GM19395 (cell line): ENCODE data around the gene TMBIM1.
"Not testable (repeated sequence)": the region's sequence is repeated elsewhere in the genome, so short reads cannot be mapped to it uniquely, and the experiment has no call there.

Experiments
- ATAC-seq: cut with Tn5 transposase; IDR thresholded peaks from one replicate; pipeline ENCODE4 v1.9.1; 2021; ENCODE audit warnings: mild to moderate bottlenecking, moderate library complexity; ENCODE audit not compliant: unreplicated experiment

Gene TMBIM1

DNA sequence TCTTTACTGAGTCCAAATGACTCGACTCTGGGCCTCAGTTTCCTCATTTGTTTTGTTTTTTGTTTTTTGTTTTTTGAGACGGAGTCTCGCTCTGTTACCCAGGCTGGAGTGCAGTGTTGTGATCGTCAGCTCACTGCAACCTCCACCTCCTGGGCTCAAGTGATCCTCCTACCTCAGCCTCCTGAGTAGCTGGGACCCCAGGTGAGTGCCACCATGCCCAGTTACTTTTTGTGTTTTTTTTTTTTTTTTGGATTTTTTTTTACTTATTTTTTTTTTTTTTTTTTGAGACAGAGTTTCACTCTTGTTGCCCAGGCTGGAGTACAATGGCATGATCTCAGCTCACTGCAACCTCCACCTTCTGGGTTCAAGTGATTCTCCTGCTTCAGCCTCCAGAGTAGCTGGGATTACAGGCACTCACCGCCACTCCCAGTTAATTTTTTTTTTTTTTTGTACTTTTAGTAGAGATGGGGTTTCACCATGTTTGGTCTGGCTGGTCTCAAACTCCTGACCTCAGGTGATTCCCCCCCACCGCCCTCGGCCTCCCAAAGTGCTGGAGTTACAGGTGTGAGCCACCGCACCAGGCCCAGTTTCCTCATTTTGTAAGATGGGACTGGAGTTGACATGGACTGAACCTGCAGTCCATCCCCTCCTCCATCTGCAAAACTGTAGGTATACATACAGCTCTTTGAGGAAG lies 18.9 kb downstream of the TMBIM1 start:
- not testable (repeated sequence) for ATAC-seq

- ATAC-seq: no peak
Measured at GRCh38 chr2:218272531-218273212, 19.6 kb downstream of the TMBIM1 start.

DNA sequence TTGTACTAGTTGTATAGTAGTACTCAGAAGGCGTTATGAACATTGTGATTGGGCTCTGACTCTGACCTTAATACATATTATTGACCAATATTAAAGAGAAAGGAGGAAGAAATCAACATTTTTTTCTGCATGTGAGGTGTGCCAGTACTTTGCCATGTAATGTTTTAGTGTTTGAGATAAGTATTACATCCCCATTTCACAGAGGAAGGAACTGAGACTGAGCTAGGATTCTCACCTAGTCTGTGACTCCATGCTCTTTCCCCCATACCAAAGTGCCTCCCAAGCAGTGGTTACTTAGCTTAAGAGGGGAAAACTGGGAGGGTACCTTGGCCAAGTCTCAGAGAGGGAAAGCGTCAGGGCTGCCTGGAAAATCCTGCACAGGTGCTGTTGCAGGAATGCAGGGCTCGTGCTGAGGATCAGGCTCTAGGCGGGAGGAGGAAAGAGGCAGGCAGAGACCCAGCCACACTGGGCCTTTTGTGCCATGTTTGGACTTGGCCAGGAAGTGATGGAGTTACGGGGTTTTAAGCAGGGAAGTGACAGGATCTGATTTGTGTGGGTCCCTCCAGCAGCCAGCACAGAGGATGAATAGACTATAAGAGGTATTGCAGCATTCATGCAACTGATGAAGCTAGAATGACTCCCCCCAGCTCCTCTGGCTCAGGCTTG lies 20.3 kb downstream of the TMBIM1 start:
- ATAC-seq: no peak

GRCh38 chr2:218271487-218271797 lies 20.9 kb downstream of the TMBIM1 start:
- no peak for ATAC-seq

DNA sequence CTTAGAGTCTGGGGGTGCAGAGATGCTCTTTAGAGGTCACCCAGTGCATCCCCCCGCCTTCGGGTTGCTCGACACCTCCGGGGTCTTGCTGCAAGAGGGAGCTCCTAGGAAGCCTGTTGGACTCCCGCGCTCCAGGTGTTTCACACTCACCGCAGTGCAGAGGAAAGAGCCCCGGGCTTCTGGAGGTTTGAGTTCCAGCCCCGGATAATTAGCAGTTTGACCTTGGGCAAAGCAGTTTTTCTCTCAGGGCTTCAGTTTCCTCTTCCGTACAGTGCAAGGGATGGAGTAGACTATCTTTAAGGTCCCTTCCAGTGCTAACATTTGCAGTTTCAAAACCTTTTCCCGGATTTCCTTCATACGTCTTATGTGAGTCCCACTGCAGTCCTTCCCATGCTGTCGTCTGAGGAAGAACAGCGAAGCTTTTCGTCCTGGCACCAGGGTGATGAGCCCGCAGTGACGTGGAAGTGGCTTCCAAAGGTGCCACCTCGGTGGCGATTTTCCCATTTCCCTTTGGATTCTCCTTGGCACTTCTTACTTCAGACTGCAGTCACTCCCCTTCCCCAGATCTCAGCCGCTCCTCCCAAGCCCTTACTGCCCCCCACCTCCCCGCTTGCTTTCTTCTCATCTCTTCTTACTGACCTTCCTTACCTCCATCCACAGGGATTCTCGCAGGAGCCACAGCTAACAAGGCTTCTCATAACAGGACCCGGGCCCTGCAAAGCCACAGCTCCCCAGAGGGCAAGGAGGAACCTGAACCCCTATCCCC lies 21.4 kb downstream of the TMBIM1 start:
- ATAC-seq: no peak

DNA sequence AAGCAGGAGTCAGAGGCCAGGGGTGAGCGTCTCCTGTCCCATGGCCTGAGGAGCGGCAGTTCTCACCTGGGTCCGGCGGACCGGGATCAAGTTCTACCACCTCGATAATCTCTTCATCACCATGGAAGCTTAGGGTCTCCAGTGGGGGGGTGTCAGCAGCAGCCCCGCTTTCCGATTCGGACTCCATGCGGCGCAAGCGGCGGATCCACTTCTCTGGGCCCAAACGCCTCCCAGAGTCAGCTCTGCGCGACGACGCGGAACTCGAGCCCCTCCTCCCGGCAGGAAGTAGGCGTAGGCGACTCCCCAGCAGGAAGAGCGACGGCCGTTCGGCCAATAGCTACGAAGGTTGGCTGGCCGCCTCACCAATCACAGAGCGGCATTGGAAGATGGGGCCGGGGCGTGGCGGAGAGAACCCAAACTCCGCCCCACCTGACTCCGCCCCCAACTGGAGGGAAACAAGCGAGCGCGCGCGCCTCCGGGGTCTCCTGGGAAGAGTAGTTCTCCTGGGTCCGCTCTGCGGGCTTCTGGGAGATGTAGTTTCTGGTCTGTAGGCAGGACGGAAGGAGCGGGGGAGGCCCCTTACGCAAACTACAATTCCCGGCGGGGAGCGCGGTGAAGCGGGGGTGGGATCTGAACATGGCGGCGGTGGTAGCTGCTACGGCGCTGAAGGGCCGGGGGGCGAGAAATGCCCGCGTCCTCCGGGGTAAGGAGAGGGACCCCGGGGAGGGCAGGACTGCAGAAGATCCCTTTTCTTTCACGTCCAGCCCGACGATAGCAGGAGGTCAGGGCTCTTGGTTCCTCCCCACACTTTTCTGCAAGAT lies 22.2 kb downstream of the TMBIM1 start, which contains the start of the genes AAMP and PNKD:
TSS of gene AAMP (minus strand) at position 238 of the 821 bp plus-strand sequence. CDS start at position 187, 51 bp downstream.
TSS of gene PNKD (plus strand) at position 620 of the 821 bp plus-strand sequence. CDS start at position 637, 17 bp downstream.
- ATAC-seq: peak; percentile 93

DNA sequence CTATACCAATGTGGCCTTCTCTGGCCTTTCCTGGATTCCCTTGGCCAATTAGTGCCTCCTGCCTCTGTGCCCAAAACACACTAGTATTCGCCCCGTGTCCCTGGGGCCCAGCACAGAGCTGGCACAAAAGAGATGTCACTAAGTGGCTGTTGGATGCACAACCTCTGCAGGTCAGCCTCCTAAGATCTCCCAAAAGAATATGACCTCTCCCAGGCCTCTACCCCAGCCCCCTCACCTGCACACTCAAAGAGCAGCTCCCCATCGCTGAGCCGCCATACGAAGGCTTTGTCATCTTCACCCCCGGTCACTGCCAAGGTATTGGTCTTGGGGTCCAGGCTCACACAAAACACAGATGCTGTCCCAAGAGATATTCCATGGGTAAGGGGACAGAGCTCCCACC lies 25.0 kb downstream of the TMBIM1 start:
- no peak for ATAC-seq

DNA sequence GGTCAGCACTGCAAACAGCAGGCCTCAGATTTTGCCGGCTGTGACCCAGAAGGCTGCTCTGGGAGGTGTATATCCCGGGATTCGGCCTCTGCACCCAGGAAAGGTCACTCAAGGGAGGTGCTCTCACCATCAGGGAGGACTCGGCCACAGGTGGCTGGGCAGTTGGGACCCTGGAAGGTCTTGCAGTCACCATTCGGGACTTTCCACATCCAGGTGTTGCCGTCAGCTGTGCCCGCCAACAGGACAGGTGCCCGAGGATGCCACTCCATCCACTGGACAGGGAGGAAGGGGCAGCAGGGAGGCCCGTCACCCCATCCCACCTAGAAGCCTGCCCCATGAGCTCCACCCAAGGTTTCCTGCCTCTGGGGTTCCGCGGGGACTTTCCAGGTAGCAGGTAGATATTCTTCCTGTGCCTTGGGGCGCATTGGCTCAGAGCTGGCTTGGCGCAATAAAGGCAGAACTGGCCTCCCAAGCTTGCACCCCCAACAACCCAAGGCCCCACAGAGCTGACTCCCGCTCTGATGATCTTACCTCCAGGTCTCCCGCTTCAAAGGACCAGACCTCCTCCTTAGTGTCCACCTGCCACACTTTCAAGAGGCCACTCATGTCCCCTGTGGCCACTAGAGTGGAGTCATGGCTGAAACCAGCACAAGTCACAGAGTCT lies 25.9 kb downstream of the TMBIM1 start:
- no peak for ATAC-seq

- no peak for ATAC-seq
Measured at GRCh38 chr2:218265626-218266025, 26.7 kb downstream of the TMBIM1 start.

DNA sequence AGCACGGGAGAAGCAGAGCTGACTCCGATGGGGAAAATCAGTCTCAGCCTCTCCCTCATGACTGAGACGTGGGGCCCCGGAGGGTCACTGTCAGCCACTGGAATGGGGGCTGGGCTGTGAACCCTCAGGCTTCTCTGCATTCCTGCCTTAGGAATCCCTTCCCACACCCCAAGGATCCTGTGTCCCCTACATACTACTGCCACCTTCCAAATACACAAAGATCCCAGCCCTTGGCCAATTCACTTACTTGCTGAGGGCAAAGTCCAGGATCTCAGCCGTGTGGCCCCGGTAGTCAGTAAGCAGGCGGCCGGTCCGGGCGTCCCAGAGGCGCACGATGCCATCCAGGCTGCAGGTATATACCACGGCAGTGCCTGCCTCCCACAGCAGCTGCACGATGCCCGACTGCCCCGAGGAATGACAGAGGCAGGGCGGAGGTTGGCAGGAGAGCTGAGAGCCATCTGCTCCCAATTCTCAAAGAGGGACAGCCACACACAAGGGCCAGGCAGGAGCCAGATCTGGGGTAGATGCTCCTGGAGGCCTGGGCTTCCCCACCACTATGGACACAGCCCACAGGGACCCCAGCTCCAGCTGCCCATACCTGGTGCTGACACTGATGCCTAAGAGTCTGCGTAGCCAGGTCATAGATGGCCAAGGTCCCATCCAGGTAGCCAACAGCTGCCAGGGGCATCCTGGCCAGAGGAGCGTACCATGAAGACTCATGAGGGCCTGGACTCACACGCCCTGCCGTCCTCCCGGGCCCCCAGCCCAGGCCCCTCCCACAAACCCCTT lies 27.3 kb downstream of the TMBIM1 start:
- no peak for ATAC-seq

DNA sequence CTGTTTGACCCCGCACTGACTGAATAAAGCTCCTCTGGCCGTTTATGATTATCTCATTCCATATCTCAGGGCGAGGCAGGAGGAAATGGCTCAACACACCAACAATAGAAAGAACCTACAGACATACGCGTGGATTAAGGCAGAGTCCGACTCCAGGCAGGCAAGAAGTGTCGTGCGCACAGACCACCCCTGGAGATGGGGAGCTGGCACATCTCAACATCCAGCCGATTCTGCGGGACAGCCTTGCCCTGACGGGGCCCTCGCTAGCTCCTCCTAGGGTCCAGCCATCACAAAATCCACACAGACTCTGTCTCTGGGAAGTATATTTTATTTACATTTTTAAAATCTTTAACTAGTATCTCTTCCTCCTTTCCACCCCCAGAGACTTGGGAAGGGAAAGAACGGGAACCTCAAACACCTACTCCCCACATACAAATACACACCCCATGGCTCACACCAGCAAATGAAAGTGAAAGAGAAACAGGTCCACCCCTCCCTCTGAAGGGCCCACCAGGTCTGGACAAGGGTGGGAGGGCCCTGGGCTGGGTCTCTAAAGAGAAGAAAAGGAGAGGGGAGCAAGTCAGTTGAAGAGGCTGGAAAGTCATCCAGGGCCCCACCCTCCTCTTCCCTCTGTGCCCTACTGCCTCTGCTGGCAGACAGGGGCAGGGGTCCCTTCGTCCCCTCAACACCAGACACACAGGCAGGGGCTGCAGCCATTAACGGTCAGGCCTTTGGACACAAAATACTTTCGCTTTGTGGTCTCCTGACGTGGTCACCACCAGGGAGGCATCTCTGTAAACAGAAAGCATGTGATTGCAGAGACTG lies 28.3 kb downstream of the TMBIM1 start:
- no peak for ATAC-seq

GRCh38 chr2:218262631-218263586 lies 29.4 kb downstream of the TMBIM1 start:
- ATAC-seq: no peak

GRCh38 chr2:218262237-218262600 lies 30.1 kb downstream of the TMBIM1 start:
- ATAC-seq: no peak

GRCh38 chr2:218261423-218262236 lies 30.7 kb downstream of the TMBIM1 start:
- ATAC-seq: no peak

GRCh38 chr2:218260742-218261422 lies 31.4 kb downstream of the TMBIM1 start, which contains the start of gene GPBAR1:
TSS of gene GPBAR1 (plus strand) at chr2:218261015. CDS start at chr2:218262725, 1,710 bp downstream.
- ATAC-seq: no peak

- no peak for ATAC-seq
Measured at GRCh38 chr2:218260166-218260565, 32.1 kb downstream of the TMBIM1 start.
